Measurements from ENCODE around the gene TRIO.

DNA sequence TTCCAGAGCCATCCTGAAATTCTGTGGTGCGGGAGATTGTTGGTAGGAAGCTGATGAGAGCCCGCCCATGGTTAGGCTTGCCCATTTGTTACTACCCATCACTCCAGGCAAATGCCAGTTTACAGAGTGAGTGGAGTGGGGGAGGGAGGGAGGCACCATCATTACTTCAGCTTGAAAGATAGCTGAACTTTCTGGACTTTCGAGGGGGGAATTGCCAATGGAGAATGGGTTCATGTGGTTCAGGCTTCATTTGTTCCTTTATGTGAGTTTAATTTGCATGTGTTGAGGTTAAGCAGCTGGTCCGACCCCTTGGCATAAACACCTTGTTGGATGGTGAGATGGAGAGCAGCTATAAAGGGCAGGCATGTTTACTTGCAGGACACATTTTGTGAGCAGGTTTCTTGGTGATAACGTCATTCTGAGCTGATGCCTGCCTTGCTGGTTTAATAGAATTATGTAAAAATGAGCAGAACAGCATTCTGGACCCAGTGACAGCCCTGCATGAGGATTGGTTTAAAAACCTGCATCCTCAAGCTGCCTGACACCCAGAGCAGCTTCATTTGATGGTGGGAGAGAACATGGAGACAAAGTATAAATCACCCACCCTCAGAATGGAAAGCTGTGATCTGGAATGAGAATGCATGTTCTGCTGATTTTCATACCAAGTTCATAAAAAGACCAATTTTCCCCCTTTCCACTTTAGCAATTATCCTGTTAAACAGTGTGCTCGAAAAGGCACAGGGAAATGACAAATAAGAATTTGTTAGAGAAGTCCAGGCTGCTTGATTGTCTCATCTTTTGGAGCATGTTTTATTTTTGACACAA, 106.3 kb downstream of the TRIO start:
- TF ChIP-seq, protein P1, sequence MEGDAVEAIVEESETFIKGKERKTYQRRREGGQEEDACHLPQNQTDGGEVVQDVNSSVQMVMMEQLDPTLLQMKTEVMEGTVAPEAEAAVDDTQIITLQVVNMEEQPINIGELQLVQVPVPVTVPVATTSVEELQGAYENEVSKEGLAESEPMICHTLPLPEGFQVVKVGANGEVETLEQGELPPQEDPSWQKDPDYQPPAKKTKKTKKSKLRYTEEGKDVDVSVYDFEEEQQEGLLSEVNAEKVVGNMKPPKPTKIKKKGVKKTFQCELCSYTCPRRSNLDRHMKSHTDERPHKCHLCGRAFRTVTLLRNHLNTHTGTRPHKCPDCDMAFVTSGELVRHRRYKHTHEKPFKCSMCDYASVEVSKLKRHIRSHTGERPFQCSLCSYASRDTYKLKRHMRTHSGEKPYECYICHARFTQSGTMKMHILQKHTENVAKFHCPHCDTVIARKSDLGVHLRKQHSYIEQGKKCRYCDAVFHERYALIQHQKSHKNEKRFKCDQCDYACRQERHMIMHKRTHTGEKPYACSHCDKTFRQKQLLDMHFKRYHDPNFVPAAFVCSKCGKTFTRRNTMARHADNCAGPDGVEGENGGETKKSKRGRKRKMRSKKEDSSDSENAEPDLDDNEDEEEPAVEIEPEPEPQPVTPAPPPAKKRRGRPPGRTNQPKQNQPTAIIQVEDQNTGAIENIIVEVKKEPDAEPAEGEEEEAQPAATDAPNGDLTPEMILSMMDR (IDR thresholded peaks at IDR 0.05 in 2 of 3, conservative IDR thresholded peaks at IDR 0.05 in 1 of 3; ENCODE audit: borderline replicate concordance in 1 of 3, insufficient read depth in 1 of 3, low read depth in 2 of 3, low read length in 2 of 3) = no peak
- TF ChIP-seq POLR2A (IDR thresholded peaks at IDR 0.05; ENCODE audit: borderline replicate concordance, extremely low read depth, insufficient read depth, insufficient read length) = no peak
- no peak for TF ChIP-seq YY1 (IDR thresholded peaks at IDR 0.05; ENCODE audit: extremely low read depth, insufficient replicate concordance, low read depth, low read length)

Data from HCT116 (cell line).